ENCODE measurements around the gene MMP21. TPM values are rescaled to one million over a fixed set of nuclear protein-coding genes. Genes with fewer than 3 reads are reported as not detected.

MMP21 gene
- total and polyA plus RNA-seq, 2 experiments from 2014 or later = 0.22 TPM; not detected in 1

GRCh38 chr10:125734148-125734547, 41.5 kb downstream of the MMP21 start:
- Histone ChIP-seq H3K4me1 (ENCODE audit: insufficient read depth) (no peaks in the 10 kb centered on the region), H3K9me3 (ENCODE audit: low read depth) (no peaks in the 10 kb centered on the region), H3K27me3 (no peaks in the 10 kb centered on the region), H3K79me2 (no peaks in the 10 kb centered on the region), H3K4me3 (no peak overlapping the region), H4K20me1 (ENCODE audit: insufficient read depth, poor library complexity, severe bottlenecking) (no peaks in the 10 kb centered on the region), H3K9me2 (replicated peaks; ENCODE audit: insufficient read depth) (no peaks in the 10 kb centered on the region), H3K36me3 (replicated peaks; ENCODE audit: insufficient read depth, low read depth) (no peaks in the 10 kb centered on the region), H3K4me2 (no peak overlapping the region), H3K27ac (no peak overlapping the region), H2AFZ (no peak overlapping the region)
- no peak for DNase-seq (ENCODE audit: low spot score)
- WGBS (ENCODE audit: low lambda C conversion rate, missing lambda C conversion rate) = 100% methylated on average over 1 of the region's 1 CpG
- TF ChIP-seq EZH2 (IDR thresholded peaks at IDR 0.05; ENCODE audit: borderline replicate concordance) (no peak), EZH2phosphoT487 (IDR thresholded peaks at IDR 0.05; ENCODE audit: low read depth, severe bottlenecking, unreplicated experiment) (no peak), CTCF (IDR thresholded peaks at IDR 0.05; ENCODE audit: poor library complexity) (no peak)

- DNase-seq (ENCODE audit: low spot score) = no peak
- Histone ChIP-seq H3K4me3 (no peak overlapping the region), H3K27me3 (no peaks in the 10 kb centered on the region), H3K79me2 (no peaks in the 10 kb centered on the region), H4K20me1 (ENCODE audit: insufficient read depth, poor library complexity, severe bottlenecking) (no peaks in the 10 kb centered on the region), H3K36me3 (replicated peaks; ENCODE audit: insufficient read depth, low read depth) (no peaks in the 10 kb centered on the region), H3K9me2 (replicated peaks; ENCODE audit: insufficient read depth) (no peaks in the 10 kb centered on the region), H3K4me1 (ENCODE audit: insufficient read depth) (no peaks in the 10 kb centered on the region), H2AFZ (no peak overlapping the region), H3K27ac (no peak overlapping the region), H3K9me3 (ENCODE audit: low read depth) (no peaks in the 10 kb centered on the region), H3K4me2 (no peak overlapping the region)
- no peak for TF ChIP-seq CTCF (IDR thresholded peaks at IDR 0.05; ENCODE audit: poor library complexity)
- TF ChIP-seq EZH2phosphoT487 (IDR thresholded peaks at IDR 0.05; ENCODE audit: low read depth, severe bottlenecking, unreplicated experiment) = no peak
- TF ChIP-seq EZH2 (IDR thresholded peaks at IDR 0.05; ENCODE audit: borderline replicate concordance) = no peak
- WGBS (ENCODE audit: low lambda C conversion rate, missing lambda C conversion rate) = 60% methylated on average over 3 of the region's 3 CpGs
Observed at GRCh38 chr10:125727436-125727835, 48.2 kb downstream of the MMP21 start.

DNA sequence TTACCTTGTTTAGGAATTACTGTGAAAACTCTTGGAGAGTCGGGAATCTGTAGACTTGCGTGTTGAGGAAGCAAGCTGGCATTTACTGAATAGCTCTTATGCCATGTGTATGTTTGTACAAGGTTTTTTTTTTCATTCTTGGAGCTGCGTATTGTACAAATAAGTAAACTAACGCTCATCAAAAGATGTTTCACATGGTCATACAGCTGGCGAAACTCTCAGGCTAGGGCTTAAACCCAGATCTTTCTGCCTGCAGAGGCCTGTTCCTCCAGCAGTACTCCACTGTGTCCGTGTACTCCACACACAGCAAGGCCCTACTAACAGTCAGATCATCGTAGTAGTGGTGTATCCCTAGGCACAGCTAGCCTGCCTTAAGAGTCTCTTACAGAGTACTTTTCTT, 48.7 kb downstream of the MMP21 start:
- no peaks in the 10 kb centered on the region for H3K4me1 ChIP-seq (ENCODE audit: insufficient read depth)
- no peak for DNase-seq (ENCODE audit: low spot score)
- no peak overlapping the region for H3K27ac ChIP-seq
- peaks cover 3% of the 10 kb centered on the region for H3K79me2 ChIP-seq
- H3K27me3 ChIP-seq = no peaks in the 10 kb centered on the region
- WGBS (ENCODE audit: low lambda C conversion rate, missing lambda C conversion rate) = 97% methylated on average over 7 of the region's 7 CpGs
- H3K4me3 ChIP-seq = no peak overlapping the region
- H2AFZ ChIP-seq = no peak overlapping the region
- TF ChIP-seq EZH2 (IDR thresholded peaks at IDR 0.05; ENCODE audit: borderline replicate concordance) (no peak), EZH2phosphoT487 (IDR thresholded peaks at IDR 0.05; ENCODE audit: low read depth, severe bottlenecking, unreplicated experiment) (no peak), CTCF (IDR thresholded peaks at IDR 0.05; ENCODE audit: poor library complexity) (no peak)
- H3K9me3 ChIP-seq (ENCODE audit: low read depth) = no peaks in the 10 kb centered on the region
- H4K20me1 ChIP-seq (ENCODE audit: insufficient read depth, poor library complexity, severe bottlenecking) = no peaks in the 10 kb centered on the region
- no peak overlapping the region for H3K4me2 ChIP-seq
- H3K36me3 ChIP-seq (replicated peaks; ENCODE audit: insufficient read depth, low read depth) = no peaks in the 10 kb centered on the region
- no peaks in the 10 kb centered on the region for H3K9me2 ChIP-seq (replicated peaks; ENCODE audit: insufficient read depth)

- 100% methylated on average over 1 of the region's 1 CpG for WGBS (ENCODE audit: low lambda C conversion rate, missing lambda C conversion rate)
- DNase-seq (ENCODE audit: low spot score) = no peak
- H3K4me2 ChIP-seq = no peak overlapping the region
- H3K9me2 ChIP-seq (replicated peaks; ENCODE audit: insufficient read depth) = no peaks in the 10 kb centered on the region
- H3K27ac ChIP-seq = no peak overlapping the region
- no peaks in the 10 kb centered on the region for H3K27me3 ChIP-seq
- no peak overlapping the region for H2AFZ ChIP-seq
- H3K4me3 ChIP-seq = no peak overlapping the region
- no peaks in the 10 kb centered on the region for H3K9me3 ChIP-seq (ENCODE audit: low read depth)
- TF ChIP-seq CTCF (IDR thresholded peaks at IDR 0.05; ENCODE audit: poor library complexity) = no peak
- no peak for TF ChIP-seq EZH2 (IDR thresholded peaks at IDR 0.05; ENCODE audit: borderline replicate concordance)
- no peak for TF ChIP-seq EZH2phosphoT487 (IDR thresholded peaks at IDR 0.05; ENCODE audit: low read depth, severe bottlenecking, unreplicated experiment)
- no peaks in the 10 kb centered on the region for H4K20me1 ChIP-seq (ENCODE audit: insufficient read depth, poor library complexity, severe bottlenecking)
- H3K4me1 ChIP-seq (ENCODE audit: insufficient read depth) = peaks cover 7% of the 10 kb centered on the region
- H3K36me3 ChIP-seq (replicated peaks; ENCODE audit: insufficient read depth, low read depth) = no peaks in the 10 kb centered on the region
- H3K79me2 ChIP-seq = peaks cover 24% of the 10 kb centered on the region
Observed at GRCh38 chr10:125722811-125723210, 52.8 kb downstream of the MMP21 start.

Data from hepatocyte (in vitro differentiated cells).